WTC11 (cell line): ENCODE data around the gene FHL5.

ENCODE experiments used
- CTCF ChIP-seq: fragments of 200-600 bp; IDR thresholded peaks from 2 replicates; pipeline ENCODE4 v1.8.0; 2022; ENCODE audit warnings: antibody characterized with exemption
- ELF4 ChIP-seq: sonication (generic); formaldehyde crosslinking; IDR thresholded peaks from 2 replicates; pipeline ENCODE4 v1.8.1; 2022; ENCODE audit warnings: low read depth, mild to moderate bottlenecking, moderate library complexity, missing genetic modification reagents
- MYBL2 ChIP-seq: sonication (generic); formaldehyde crosslinking; IDR thresholded peaks from 2 replicates; pipeline ENCODE4 v1.8.1; 2023; ENCODE audit warnings: mild to moderate bottlenecking, moderate library complexity, missing genetic modification reagents
- NR1H2 ChIP-seq: sonication (generic); formaldehyde crosslinking; IDR thresholded peaks from 2 replicates; pipeline ENCODE4 v1.9.0; 2021; ENCODE audit warnings: mild to moderate bottlenecking, moderate library complexity, missing genetic modification reagents
- TEAD4 ChIP-seq: sonication (generic); formaldehyde crosslinking; IDR thresholded peaks from 2 replicates; pipeline ENCODE4 v1.8.0; 2022; ENCODE audit warnings: mild to moderate bottlenecking, missing genetic modification reagents
- TF ChIP-seq, protein P1 (sequence below): fragments of 250-450 bp; sonication (Bioruptor Pico); IDR thresholded peaks from 2 replicates; pipeline ENCODE4 v1.8.0; 2021; ENCODE audit warnings: mild to moderate bottlenecking
- TF ChIP-seq, protein P2 (sequence below): sonication (generic); formaldehyde crosslinking; conservative IDR thresholded peaks from 2 replicates; pipeline ENCODE4 v1.8.1; 2022; ENCODE audit warnings: mild to moderate bottlenecking, missing genetic modification reagents

DNA sequence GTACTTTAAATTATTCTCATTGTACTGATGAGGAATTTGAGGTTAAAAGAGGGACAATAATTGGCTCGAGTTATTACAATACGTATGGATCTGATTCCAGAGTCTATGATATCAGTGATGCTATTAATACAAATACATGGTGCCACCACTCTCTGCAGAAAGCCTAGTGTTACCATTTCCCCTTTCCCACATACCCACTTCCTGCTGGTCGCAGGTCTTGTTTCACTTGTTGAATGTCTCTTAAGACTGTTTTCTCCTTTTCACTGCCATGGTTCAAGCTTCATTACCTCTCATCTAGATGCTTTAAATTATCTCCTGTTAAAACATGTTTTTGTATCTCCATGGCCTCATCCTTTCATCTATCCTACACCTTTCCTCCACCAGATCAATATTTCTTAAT lies 62.0 kb downstream of the FHL5 start:
- TF ChIP-seq CTCF (no peak), ELF4 (CRISPR knock-in tag) (no peak), MYBL2 (CRISPR knock-in tag) (no peak), NR1H2 (CRISPR knock-in tag) (no peak), TEAD4 (CRISPR knock-in tag) (no peak)
- TF ChIP-seq, protein P1, sequence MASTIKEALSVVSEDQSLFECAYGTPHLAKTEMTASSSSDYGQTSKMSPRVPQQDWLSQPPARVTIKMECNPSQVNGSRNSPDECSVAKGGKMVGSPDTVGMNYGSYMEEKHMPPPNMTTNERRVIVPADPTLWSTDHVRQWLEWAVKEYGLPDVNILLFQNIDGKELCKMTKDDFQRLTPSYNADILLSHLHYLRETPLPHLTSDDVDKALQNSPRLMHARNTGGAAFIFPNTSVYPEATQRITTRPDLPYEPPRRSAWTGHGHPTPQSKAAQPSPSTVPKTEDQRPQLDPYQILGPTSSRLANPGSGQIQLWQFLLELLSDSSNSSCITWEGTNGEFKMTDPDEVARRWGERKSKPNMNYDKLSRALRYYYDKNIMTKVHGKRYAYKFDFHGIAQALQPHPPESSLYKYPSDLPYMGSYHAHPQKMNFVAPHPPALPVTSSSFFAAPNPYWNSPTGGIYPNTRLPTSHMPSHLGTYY (CRISPR knock-in tag) = no peak
- TF ChIP-seq, protein P2, sequence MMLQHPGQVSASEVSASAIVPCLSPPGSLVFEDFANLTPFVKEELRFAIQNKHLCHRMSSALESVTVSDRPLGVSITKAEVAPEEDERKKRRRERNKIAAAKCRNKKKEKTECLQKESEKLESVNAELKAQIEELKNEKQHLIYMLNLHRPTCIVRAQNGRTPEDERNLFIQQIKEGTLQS (CRISPR knock-in tag) = no peak
